Endothelial cell of umbilical vein (primary cell): ENCODE data around the gene LEUTX. TPM values are rescaled to one million over a fixed set of nuclear protein-coding genes. Genes with fewer than 3 reads are reported as not detected.

Experiments
- BruUV-seq: library from RNA; stranded (reverse); fragments of 400-500 nt; replicated peaks from 2 replicates; lab custom pipeline; 2021; lab: Mats Ljungman, UMichigan
- CTCF ChIA-PET: fragments of 300-600, 350-600 bp; sonication (Branson Sonifier 250); formaldehyde crosslinking; loops from one replicate; lab custom pipeline; 2021; ENCODE audit warnings: antibody characterized with exemption, inconsistent platforms; lab: Charles Lee
- POLR2A ChIA-PET: fragments of 300-600, 350-600 bp; sonication (Branson Sonifier 250); formaldehyde crosslinking; loops from one replicate; lab custom pipeline; 2021; ENCODE audit warnings: antibody characterized with exemption, inconsistent platforms; lab: Charles Lee
- DNase-seq: peaks from one replicate; pipeline ENCODE4 v3.0.0-alpha.2; 2011; ENCODE audit warnings: low read depth, low spot score
- FAIRE-seq: peaks from 2 replicates; lab custom pipeline; 2011; peaks lifted over from hg19 to GRCh38; lab: Jason Lieb, UNC
- H2AFZ ChIP-seq: 2 replicates; pipeline ENCODE4 v1.6.0; 2012; ENCODE audit warnings: low read depth, low read length, control low read depth, inconsistent platforms
- H3K27ac ChIP-seq: 2 replicates; pipeline ENCODE4 v1.5.1; 2011; ENCODE audit warnings: low read depth, mild to moderate bottlenecking, control low read depth, low read length, moderate library complexity; ENCODE audit not compliant: insufficient read depth
- H3K27me3 ChIP-seq, 2 experiments: 2 replicates each; pipeline versions ENCODE4 v1.6.0 to v1.6.1; 2011; ENCODE audit warnings: low read length in 2 of 2, mixed read lengths in 1 of 2; ENCODE audit not compliant: control insufficient read depth in 2 of 2, insufficient read depth in 2 of 2
- H3K36me3 ChIP-seq, 2 experiments: 2 replicates in 1 of 2; 3 replicates in 1 of 2; pipeline ENCODE4 v1.5.1; 2011; ENCODE audit warnings: low read length in 2 of 2, mild to moderate bottlenecking in 1 of 2, moderate library complexity in 1 of 2; ENCODE audit not compliant: control insufficient read depth in 2 of 2, insufficient read depth in 2 of 2; ENCODE audit errors: extremely low read depth in 1 of 2
- H3K4me1 ChIP-seq: 3 replicates; pipeline ENCODE4 v1.5.1; 2011; ENCODE audit warnings: mild to moderate bottlenecking, low read length; ENCODE audit not compliant: control insufficient read depth, insufficient read depth; ENCODE audit errors: extremely low read depth
- H3K4me2 ChIP-seq: 2 replicates; pipeline ENCODE4 v1.6.1; 2011; ENCODE audit warnings: low read length, control low read depth, mixed read lengths; ENCODE audit not compliant: insufficient read depth
- H3K4me3 ChIP-seq, 3 experiments: fragments of 200-600 bp in 1 of 3; sonication (generic), shearing (Covaris generic) in 1 of 3; replicated peaks in 1 of 3; 2 replicates each; pipeline ENCODE4 v1.5.1; 2011 to 2016; ENCODE audit warnings: control low read depth in 3 of 3, low read length in 3 of 3, mild to moderate bottlenecking in 2 of 3, inconsistent platforms in 1 of 3, low read depth in 1 of 3, moderate library complexity in 1 of 3; ENCODE audit not compliant: insufficient read depth in 1 of 3
- H3K79me2 ChIP-seq: 2 replicates; pipeline ENCODE4 v1.6.0; 2012; ENCODE audit warnings: low read length, inconsistent platforms; ENCODE audit not compliant: control insufficient read depth, insufficient read depth
- H3K9ac ChIP-seq: replicated peaks from 2 replicates; pipeline ENCODE3; 2011; ENCODE audit warnings: low read length, control low read depth; ENCODE audit not compliant: insufficient read depth; ENCODE audit errors: extremely low read depth
- H3K9me1 ChIP-seq: replicated peaks from 3 replicates; pipeline ENCODE4 v1.6.0; 2011; ENCODE audit warnings: mild to moderate bottlenecking, low read length; ENCODE audit not compliant: control insufficient read depth, insufficient read depth; ENCODE audit errors: extremely low read depth
- H3K9me3 ChIP-seq: replicated peaks from 2 replicates; pipeline ENCODE4 v1.5.1; 2012; ENCODE audit warnings: low read length, inconsistent platforms; ENCODE audit not compliant: control insufficient read depth, insufficient read depth
- H4K20me1 ChIP-seq: replicated peaks from 2 replicates; pipeline ENCODE3; 2011; ENCODE audit warnings: mild to moderate bottlenecking, low read length; ENCODE audit not compliant: control insufficient read depth, insufficient read depth; ENCODE audit errors: extremely low read depth
- CTCF ChIP-seq, 2 donors: IDR thresholded peaks; 1 replicate in 1 of 2; 2 replicates in 1 of 2; pipeline ENCODE4 v1.5.1; 2011; ENCODE audit warnings: low read length in 2 of 2, mild to moderate bottlenecking in 2 of 2, moderate library complexity in 2 of 2, control low read depth in 1 of 2, inconsistent platforms in 1 of 2, low read depth in 1 of 2; ENCODE audit not compliant: insufficient read depth in 1 of 2; ENCODE audit errors: extremely low read depth in 1 of 2
- EZH2 ChIP-seq: IDR thresholded peaks from 2 replicates; pipeline ENCODE4 v1.6.1; 2012; ENCODE audit warnings: borderline replicate concordance, low read depth, mild to moderate bottlenecking, moderate library complexity, low read length, inconsistent platforms; ENCODE audit not compliant: severe bottlenecking
- FOS ChIP-seq: IDR thresholded peaks from 2 replicates; pipeline ENCODE4 v1.6.1; 2011; ENCODE audit warnings: mild to moderate bottlenecking, low read length, moderate library complexity, borderline replicate concordance; ENCODE audit not compliant: insufficient read depth
- GATA2 ChIP-seq: IDR thresholded peaks from 2 replicates; pipeline ENCODE4 v1.7.0; 2011; ENCODE audit warnings: low read depth, mild to moderate bottlenecking, moderate library complexity, mixed read lengths, low read length; ENCODE audit not compliant: insufficient read length, insufficient read depth
- JUN ChIP-seq: IDR thresholded peaks from 2 replicates; pipeline ENCODE4 v1.6.1; 2011; ENCODE audit warnings: borderline replicate concordance, low read depth; ENCODE audit not compliant: insufficient read length, insufficient read depth
- MAX ChIP-seq: IDR thresholded peaks from 2 replicates; pipeline ENCODE4 v1.6.1; 2011; ENCODE audit not compliant: insufficient read depth, insufficient read length
- MYC ChIP-seq: IDR thresholded peaks from one replicate; pipeline ENCODE4 v1.6.1; 2011; ENCODE audit warnings: mild to moderate bottlenecking, low read depth, low read length
- POLR2A ChIP-seq: IDR thresholded peaks from 2 replicates; pipeline ENCODE4 v1.6.1; 2012; ENCODE audit warnings: low read depth, mild to moderate bottlenecking, control low read depth, low read length
- POLR2AphosphoS5 ChIP-seq: IDR thresholded peaks from 2 replicates; pipeline ENCODE4 v1.6.1; 2012; ENCODE audit warnings: low read depth, mild to moderate bottlenecking, control low read depth, low read length, moderate library complexity; ENCODE audit not compliant: insufficient read depth
- dilution Hi-C: fragments of 300-500 bp; cut with MboI; formaldehyde crosslinking; loops from one replicate; pipeline ENCODE4 v1.15.0; 2019; ENCODE audit warnings: low sequenced_read_pairs; ENCODE audit not compliant: extremely low pct_ligation_motif_present
- intact Hi-C: fragments of 100-400 bp; cut with micrococcal nuclease; formaldehyde crosslinking; loops from one replicate; pipeline ENCODE4 v1.10.0; 2022
- polyA plus RNA-seq, 4 experiments: library from polyadenylated mRNA; depleted of rRNA in 3 of 4; stranded (reverse) in 3 of 4; unstranded in 1 of 4; fragments of >200 nt; gene quantifications; 2 replicates each; pipeline versions ENCODE4 v1.2.1 to v1.2.3, GENCODE V29; 2011 to 2012; ENCODE audit warnings: missing spikeins in 1 of 4
- total RNA-seq: library from RNA; stranded (reverse); gene quantifications from 2 replicates; pipeline ENCODE4 v1.2.3, GENCODE V29; 2021

Gene LEUTX
- total and polyA plus RNA-seq, 2 donors (not counting 3 experiments of a cell fraction or from before 2014, with no cell fraction given) = not detected

GRCh38 chr19:39826311-39826945, 47.8 kb downstream of the LEUTX start:
- ChIA-PET POLR2A (no interaction called here), CTCF (no interaction called here)
- TF ChIP-seq POLR2A = no peak
- TF ChIP-seq MYC = no peak
- no peak for TF ChIP-seq MAX
- TF ChIP-seq EZH2 = no peak
- no peak for TF ChIP-seq JUN
- no peak for TF ChIP-seq GATA2
- TF ChIP-seq CTCF (IDR thresholded peaks at IDR 0.05; ENCODE audit: extremely low read depth in 1 of 2, insufficient read depth in 1 of 2, low read depth in 1 of 2, low read length in 2 of 2) = no peak
- TF ChIP-seq POLR2AphosphoS5 = no peak
- no peak for TF ChIP-seq FOS
- no peaks in the 10 kb centered on the region for H3K9me3 ChIP-seq
- DNase-seq (no peak), FAIRE-seq (no peak)
- H4K20me1 ChIP-seq = no peaks in the 10 kb centered on the region
- peaks cover 4 to 36% of the 10 kb centered on the region in 2 experiments for H3K36me3 ChIP-seq
- no TSS peak for BruUV-seq
- no peak overlapping the region for H2AFZ ChIP-seq
- H3K4me3 ChIP-seq = no peak overlapping the region
- H3K27ac ChIP-seq = no peak overlapping the region
- dilution Hi-C loops = no loop called here
- no peaks in the 10 kb centered on the region for H3K79me2 ChIP-seq
- peaks cover 11% of the 10 kb centered on the region for H3K4me1 ChIP-seq
- H3K9ac ChIP-seq = no peak overlapping the region
- H3K4me2 ChIP-seq = no peak overlapping the region
- no peaks in the 10 kb centered on the region for H3K9me1 ChIP-seq
- no peaks in the 10 kb centered on the region for H3K27me3 ChIP-seq
- intact Hi-C loops = no loop called here
